ENCODE data around the gene ARL13B.
"Not testable (repeated sequence)": the region's sequence is repeated elsewhere in the genome, so short reads cannot be mapped to it uniquely, and the experiment has no call there.

The ARL13B gene

DNA sequence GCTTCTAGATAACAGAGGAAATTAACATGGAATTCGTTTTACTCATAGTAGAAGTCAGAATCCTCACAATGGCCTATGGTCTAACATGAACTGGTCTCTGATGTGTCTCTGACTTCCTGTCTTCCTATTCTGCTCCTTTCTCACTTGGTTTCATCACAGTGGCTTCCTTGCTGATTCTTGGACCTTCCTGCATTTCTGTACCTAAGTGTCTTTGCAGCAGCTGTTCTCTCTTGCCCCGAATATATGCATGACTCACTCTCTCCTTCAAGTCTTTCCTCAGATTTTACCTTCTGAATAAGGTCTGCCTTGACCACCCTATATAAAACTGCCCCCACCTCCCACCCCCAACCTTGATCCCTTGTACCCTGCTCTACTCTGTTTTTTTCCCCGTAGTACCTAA is 14.1 kb downstream of the ARL13B start:
- in situ Hi-C loops (cut with MboI; ENCODE audit: low sequenced_read_pairs) = no loop called here

GRCh38 chr3:94001191-94001590 is 21.2 kb downstream of the ARL13B start:
- in situ Hi-C loops (cut with MboI; ENCODE audit: low sequenced_read_pairs) = no loop called here

GRCh38 chr3:94001827-94002495 is 22.0 kb downstream of the ARL13B start:
- in situ Hi-C loops (cut with MboI; ENCODE audit: low sequenced_read_pairs) = no loop called here

GRCh38 chr3:94004301-94004910 is 24.5 kb downstream of the ARL13B start:
- in situ Hi-C loops (cut with MboI; ENCODE audit: low sequenced_read_pairs) = no loop called here

DNA sequence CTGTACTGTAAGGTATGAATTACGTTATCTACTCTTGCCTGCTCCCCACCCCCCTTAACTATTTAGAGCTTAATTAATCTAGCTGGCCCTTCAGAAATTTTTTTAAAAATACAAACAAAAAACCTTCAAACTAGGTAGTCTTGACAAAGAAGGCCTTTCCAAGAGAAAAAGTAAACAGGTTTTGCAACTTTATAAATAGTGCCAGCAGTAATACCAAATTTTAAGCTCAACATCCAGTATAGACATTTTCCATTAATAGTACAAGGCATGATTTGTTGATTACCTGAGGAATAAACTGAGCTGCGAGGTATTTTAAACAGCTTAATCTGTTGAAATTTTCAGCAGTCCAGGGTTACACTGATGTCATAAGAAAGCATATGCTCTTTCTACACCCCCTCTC is 28.3 kb downstream of the ARL13B start:
- in situ Hi-C loops (cut with MboI; ENCODE audit: low sequenced_read_pairs) = no loop called here

- in situ Hi-C loops (cut with MboI; ENCODE audit: low sequenced_read_pairs) = no loop called here
Observed at GRCh38 chr3:94009608-94010007, 29.7 kb downstream of the ARL13B start.

DNA sequence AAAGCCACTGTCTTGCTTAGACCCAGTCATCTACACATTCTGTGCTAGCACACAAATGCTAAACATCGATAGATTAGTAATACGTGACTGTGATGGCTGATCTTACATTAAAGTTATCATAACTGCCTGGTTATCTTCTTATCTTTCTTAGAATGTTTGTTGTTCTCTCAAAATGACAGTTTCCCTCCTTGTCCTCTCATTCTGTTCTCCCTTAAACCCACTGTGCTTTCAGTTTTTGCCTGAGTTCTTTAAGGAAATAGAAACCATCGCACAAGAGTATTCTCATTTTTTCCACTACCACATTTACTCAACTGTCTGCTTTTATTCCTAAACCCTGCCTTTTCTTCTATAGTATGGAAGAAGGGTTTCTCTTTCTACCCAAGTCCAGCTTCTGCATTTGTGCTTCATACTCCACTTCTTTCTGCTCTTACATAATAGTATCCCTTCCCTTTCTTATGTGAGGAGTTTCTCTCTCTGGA is 31.3 kb downstream of the ARL13B start:
- in situ Hi-C loops (cut with MboI; ENCODE audit: low sequenced_read_pairs) = no loop called here

DNA sequence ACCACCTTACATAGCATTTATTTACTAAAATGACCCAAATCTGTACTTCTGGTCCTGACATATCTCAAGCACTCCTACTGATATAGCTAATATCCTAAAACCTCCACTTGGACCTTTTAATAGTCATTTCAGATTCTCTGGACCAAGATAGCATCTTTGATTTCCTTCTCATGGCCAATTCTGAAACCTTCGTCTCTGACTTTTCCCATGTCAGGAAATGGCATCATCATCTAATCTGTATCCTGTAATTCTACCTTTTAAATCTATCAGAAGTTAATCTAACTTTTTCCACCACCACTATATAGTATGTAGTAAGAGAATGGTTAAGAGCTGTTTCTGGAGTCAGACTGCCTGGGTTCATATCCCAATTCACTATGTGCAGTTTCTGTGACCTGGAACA is 32.2 kb downstream of the ARL13B start:
- in situ Hi-C loops (cut with MboI; ENCODE audit: low sequenced_read_pairs) = no loop called here

- in situ Hi-C loops (cut with MboI; ENCODE audit: low sequenced_read_pairs) = no loop called here
Observed at GRCh38 chr3:94015025-94015424, 35.1 kb downstream of the ARL13B start.

- in situ Hi-C loops (cut with MboI; ENCODE audit: low sequenced_read_pairs) = no loop called here
Observed at GRCh38 chr3:94019659-94020058, 39.7 kb downstream of the ARL13B start.

DNA sequence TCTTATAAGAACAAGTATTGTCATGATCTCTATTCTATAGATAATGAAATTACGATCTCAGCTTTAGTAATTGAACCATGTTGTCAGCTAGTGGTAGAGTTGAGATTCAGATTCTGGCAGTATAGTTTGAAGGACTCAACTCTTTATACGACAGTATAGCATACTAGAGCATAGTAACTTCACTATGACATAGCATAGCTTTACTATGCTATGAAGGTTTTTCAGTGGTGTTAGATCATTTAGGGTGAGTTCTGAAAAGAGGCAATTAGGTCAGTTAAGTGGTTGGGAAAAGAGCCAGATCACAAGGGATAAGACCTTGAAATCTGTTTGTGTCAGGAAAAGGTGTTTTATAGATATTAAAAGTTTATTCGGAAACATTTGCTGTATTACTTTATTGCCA is 40.3 kb downstream of the ARL13B start:
- in situ Hi-C loops (cut with MboI; ENCODE audit: low sequenced_read_pairs) = no loop called here

GRCh38 chr3:94024385-94024784 is 44.4 kb downstream of the ARL13B start:
- in situ Hi-C loops (cut with MboI; ENCODE audit: low sequenced_read_pairs) = no loop called here

GRCh38 chr3:94026623-94027022 is 46.7 kb downstream of the ARL13B start:
- in situ Hi-C loops (cut with MboI; ENCODE audit: low sequenced_read_pairs) = no loop called here

- in situ Hi-C loops (cut with MboI; ENCODE audit: low sequenced_read_pairs) = no loop called here
Observed at GRCh38 chr3:94028093-94028837, 48.3 kb downstream of the ARL13B start, which contains the start of gene STX19. TSS of gene STX19 (minus strand) at chr3:94028597. CDS start at chr3:94015269, 13,328 bp downstream.

- in situ Hi-C loops (cut with MboI; ENCODE audit: low sequenced_read_pairs) = no loop called here
Observed at GRCh38 chr3:94036909-94037507, 57.1 kb downstream of the ARL13B start.

- in situ Hi-C loops (cut with MboI; ENCODE audit: low sequenced_read_pairs) = no loop called here
Observed at GRCh38 chr3:94043285-94043684, 63.3 kb downstream of the ARL13B start.

DNA sequence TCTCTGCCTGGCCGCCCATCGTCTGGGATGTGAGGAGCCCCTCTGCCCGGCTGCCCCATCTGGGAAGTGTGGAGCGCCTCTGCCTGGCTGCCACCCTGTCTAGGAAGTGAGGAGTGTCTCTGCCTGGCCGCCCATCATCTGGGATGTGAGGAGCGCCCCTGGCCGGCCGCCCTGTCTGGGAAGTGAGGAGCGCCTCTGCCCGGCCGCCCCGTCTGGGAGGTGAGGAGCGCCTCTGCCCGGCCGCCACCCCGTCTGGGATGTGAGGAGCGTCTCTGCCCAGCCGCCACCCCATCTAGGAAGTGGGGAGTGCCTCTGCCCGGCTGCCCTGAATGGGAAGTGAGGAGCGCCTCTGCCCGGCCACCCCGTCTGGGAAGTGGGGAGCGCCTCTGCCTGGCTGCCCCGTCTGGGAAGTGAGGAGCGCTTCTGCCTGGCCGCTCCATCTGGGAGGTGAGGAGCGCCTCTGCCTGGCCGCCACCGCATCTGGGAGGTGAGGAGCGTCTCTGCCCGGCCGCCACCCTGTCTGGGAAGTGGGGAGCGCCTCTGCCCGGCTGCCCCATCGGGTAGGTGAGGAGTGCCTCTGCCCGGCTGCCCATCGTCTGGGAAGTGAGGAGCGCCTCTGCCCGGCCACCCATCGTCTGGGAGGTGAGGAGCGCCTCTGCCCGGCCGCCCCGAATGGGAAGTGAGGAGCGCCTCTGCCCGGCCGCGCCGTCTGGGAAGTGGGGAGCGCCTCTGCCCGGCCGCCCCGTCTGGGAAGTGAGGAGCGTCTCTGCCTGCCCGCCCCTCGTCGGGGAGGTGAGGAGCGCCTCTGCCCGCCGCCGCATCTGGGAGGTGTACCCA is 64.4 kb downstream of the ARL13B start:
- in situ Hi-C loops (cut with MboI; ENCODE audit: low sequenced_read_pairs) = not testable (repeated sequence)

GRCh38 chr3:94046533-94046932 is 66.6 kb downstream of the ARL13B start:
- in situ Hi-C loops (cut with MboI; ENCODE audit: low sequenced_read_pairs) = no loop called here

GRCh38 chr3:94049267-94049666 is 69.3 kb downstream of the ARL13B start:
- in situ Hi-C loops (cut with MboI; ENCODE audit: low sequenced_read_pairs) = no loop called here

GRCh38 chr3:94050546-94050945 is 70.6 kb downstream of the ARL13B start:
- in situ Hi-C loops (cut with MboI; ENCODE audit: low sequenced_read_pairs) = no loop called here

DNA sequence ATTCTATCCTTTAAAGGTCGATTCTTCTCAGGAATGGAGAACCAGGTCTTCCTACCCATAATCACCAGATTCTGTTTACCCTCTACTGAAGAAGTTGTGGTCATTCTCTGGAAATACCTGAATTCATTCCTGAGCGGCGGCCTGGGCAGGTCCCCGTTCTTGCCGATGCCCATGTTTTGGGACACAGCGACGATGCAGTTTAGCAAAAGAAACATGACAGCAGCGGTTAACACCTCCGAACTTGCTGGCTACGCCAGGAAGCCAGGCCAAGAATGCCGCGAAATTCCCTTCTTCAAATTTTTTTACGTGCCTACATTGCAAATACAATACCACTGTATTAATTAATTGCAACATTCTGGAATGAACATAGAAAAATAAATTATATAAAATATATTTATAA is 81.3 kb downstream of the ARL13B start:
- in situ Hi-C loops (cut with MboI; ENCODE audit: low sequenced_read_pairs) = no loop called here

All from HL-60/S4 treated with phorbol 12-myristate 13-acetate at 8.2 ng/mL for 4 days and 3 days (cell line).